Keratinocyte (primary cell): Measurements from ENCODE around the gene ECHDC1. TPM values are rescaled to one million over a fixed set of nuclear protein-coding genes. Genes with fewer than 3 reads are reported as not detected.
"Not testable (repeated sequence)": the region's sequence is repeated elsewhere in the genome, so short reads cannot be mapped to it uniquely, and the experiment has no call there.

Source experiments
- DNase-seq: peaks from one replicate; pipeline ENCODE4 v3.0.0-alpha.2; 2011; ENCODE audit warnings: low read depth, missing footprints, low spot score
- FAIRE-seq: peaks from 2 replicates; lab custom pipeline; 2011; peaks lifted over from hg19 to GRCh38; lab: Jason Lieb, UNC
- H2AFZ ChIP-seq: 2 replicates; pipeline ENCODE4 v1.6.0; 2012; ENCODE audit warnings: low read length, control low read depth, inconsistent platforms; ENCODE audit not compliant: control insufficient read depth
- H3K27ac ChIP-seq: 2 replicates; pipeline ENCODE4 v1.5.1; 2011; ENCODE audit warnings: low read length; ENCODE audit not compliant: control insufficient read depth, insufficient read depth
- H3K27me3 ChIP-seq: 3 replicates; pipeline ENCODE4 v1.6.0; 2011; ENCODE audit warnings: low read length; ENCODE audit not compliant: control insufficient read depth, insufficient read depth; ENCODE audit errors: extremely low read depth
- H3K36me3 ChIP-seq, 2 experiments: 2 replicates in 1 of 2; 3 replicates in 1 of 2; pipeline ENCODE4 v1.5.1; 2011; ENCODE audit warnings: low read length in 2 of 2, mild to moderate bottlenecking in 1 of 2; ENCODE audit not compliant: control insufficient read depth in 2 of 2, insufficient read depth in 2 of 2; ENCODE audit errors: extremely low read depth in 1 of 2
- H3K4me1 ChIP-seq: 3 replicates; pipeline ENCODE4 v1.5.1; 2011; ENCODE audit warnings: low read length; ENCODE audit not compliant: control insufficient read depth, insufficient read depth; ENCODE audit errors: extremely low read depth
- H3K4me2 ChIP-seq: 3 replicates; pipeline ENCODE4 v1.6.0; 2011; ENCODE audit warnings: low read depth, low read length; ENCODE audit not compliant: control insufficient read depth, insufficient read depth; ENCODE audit errors: extremely low read depth
- H3K4me3 ChIP-seq, 3 experiments: fragments of 200-600 bp in 1 of 3; sonication (generic) in 1 of 3; 2 replicates in 2 of 3; 3 replicates in 1 of 3; pipeline ENCODE4 v1.5.1; 2011 to 2016; ENCODE audit warnings: low read length in 3 of 3, mild to moderate bottlenecking in 3 of 3, control low read depth in 2 of 3, inconsistent platforms in 1 of 3, low read depth in 1 of 3, mixed read lengths in 1 of 3, mixed run types in 1 of 3, moderate library complexity in 1 of 3; ENCODE audit not compliant: control insufficient read depth in 2 of 3, insufficient read depth in 2 of 3; ENCODE audit errors: extremely low read depth in 1 of 3
- H3K79me2 ChIP-seq: 2 replicates; pipeline ENCODE4 v1.6.0; 2012; ENCODE audit warnings: low read length; ENCODE audit not compliant: control insufficient read depth, insufficient read depth
- H3K9ac ChIP-seq: 3 replicates; pipeline ENCODE4 v1.6.0; 2011; ENCODE audit warnings: low read length; ENCODE audit not compliant: control insufficient read depth, insufficient read depth; ENCODE audit errors: extremely low read depth
- H3K9me1 ChIP-seq: 3 replicates; pipeline ENCODE4 v1.6.0; 2011; ENCODE audit warnings: low read length; ENCODE audit not compliant: control insufficient read depth, insufficient read depth; ENCODE audit errors: extremely low read depth
- H3K9me3 ChIP-seq: 2 replicates; pipeline ENCODE4 v1.5.1; 2012; ENCODE audit warnings: low read depth, low read length; ENCODE audit not compliant: control insufficient read depth
- H4K20me1 ChIP-seq: 3 replicates; pipeline ENCODE4 v1.6.0; 2011; ENCODE audit warnings: low read length; ENCODE audit not compliant: control insufficient read depth, insufficient read depth; ENCODE audit errors: extremely low read depth
- EZH2 ChIP-seq: IDR thresholded peaks from one replicate; pipeline ENCODE4 v1.6.1; 2012; ENCODE audit warnings: inconsistent platforms, mild to moderate bottlenecking, low read length, moderate library complexity
- dilution Hi-C: fragments of 300-500 bp; cut with MboI; formaldehyde crosslinking; loops from one replicate; pipeline ENCODE4 v1.7.0; 2020; ENCODE audit warnings: low sequenced_read_pairs; ENCODE audit not compliant: extremely low pct_ligation_motif_present
- polyA plus RNA-seq, 5 experiments: library from polyadenylated mRNA; depleted of rRNA in 3 of 5; stranded (reverse) in 3 of 5; stranded (forward) in 1 of 5; unstranded in 1 of 5; fragments of >200 nt; gene quantifications; 1 replicate in 1 of 5; 2 replicates in 3 of 5; 3 replicates in 1 of 5; pipeline versions ENCODE4 v1.2.1 to v1.2.3, GENCODE V29; 2011 to 2012; ENCODE audit warnings: missing spikeins in 2 of 5, low read depth in 1 of 5, low replicate concordance in 1 of 5
- TF ChIP-seq, protein P1 (sequence below), 3 experiments: IDR thresholded peaks in 1 of 3; conservative IDR thresholded peaks in 1 of 3; optimal IDR thresholded peaks in 1 of 3; 2 replicates in 2 of 3; 3 replicates in 1 of 3; pipeline versions ENCODE3 to v1.5.1; 2011; ENCODE audit warnings: low read length in 3 of 3, mild to moderate bottlenecking in 3 of 3, moderate library complexity in 2 of 3, control low read depth in 1 of 3, inconsistent platforms in 1 of 3; ENCODE audit not compliant: insufficient read depth in 2 of 3; ENCODE audit errors: extremely low read depth in 1 of 3

The ECHDC1 gene
- polyA plus RNA-seq, 1 donor (not counting 4 experiments of a cell fraction or from before 2014, with no cell fraction given), result 56.9 TPM

DNA sequence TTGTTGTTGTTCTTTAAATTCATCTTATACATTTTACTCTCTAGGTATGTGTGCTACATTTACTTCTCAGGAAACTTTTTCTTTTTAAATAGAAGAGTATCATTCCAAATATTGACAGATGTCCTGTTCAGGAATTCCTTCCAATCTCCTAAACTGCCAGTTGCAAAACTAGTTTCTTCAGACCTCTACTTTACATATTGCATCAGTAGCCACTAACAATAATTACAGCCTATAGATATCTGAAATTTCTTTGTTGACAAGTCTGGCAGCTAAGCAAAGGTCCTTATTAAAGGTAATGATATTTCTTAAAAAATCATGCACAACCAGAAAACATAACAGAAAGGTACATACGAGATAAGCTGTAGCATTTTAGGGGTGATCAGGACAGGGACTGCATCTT is 4.5 kb downstream of the ECHDC1 start:
- Histone ChIP-seq H3K79me2 (peaks cover 91% of the 10 kb centered on the region), H3K9ac (no peak overlapping the region), H3K27ac (no peak overlapping the region), H2AFZ (no peak overlapping the region), H4K20me1 (no peaks in the 10 kb centered on the region), H3K36me3 (no peaks in the 10 kb centered on the region), H3K4me2 (no peak overlapping the region), H3K4me1 (peaks cover 15% of the 10 kb centered on the region), H3K9me1 (no peaks in the 10 kb centered on the region), H3K27me3 (no peaks in the 10 kb centered on the region), H3K4me3 (no peak overlapping the region), H3K9me3 (no peaks in the 10 kb centered on the region)
- FAIRE-seq, result no peak
- dilution Hi-C loops, result no loop called here
- TF ChIP-seq EZH2, result no peak
- TF ChIP-seq, protein P1, sequence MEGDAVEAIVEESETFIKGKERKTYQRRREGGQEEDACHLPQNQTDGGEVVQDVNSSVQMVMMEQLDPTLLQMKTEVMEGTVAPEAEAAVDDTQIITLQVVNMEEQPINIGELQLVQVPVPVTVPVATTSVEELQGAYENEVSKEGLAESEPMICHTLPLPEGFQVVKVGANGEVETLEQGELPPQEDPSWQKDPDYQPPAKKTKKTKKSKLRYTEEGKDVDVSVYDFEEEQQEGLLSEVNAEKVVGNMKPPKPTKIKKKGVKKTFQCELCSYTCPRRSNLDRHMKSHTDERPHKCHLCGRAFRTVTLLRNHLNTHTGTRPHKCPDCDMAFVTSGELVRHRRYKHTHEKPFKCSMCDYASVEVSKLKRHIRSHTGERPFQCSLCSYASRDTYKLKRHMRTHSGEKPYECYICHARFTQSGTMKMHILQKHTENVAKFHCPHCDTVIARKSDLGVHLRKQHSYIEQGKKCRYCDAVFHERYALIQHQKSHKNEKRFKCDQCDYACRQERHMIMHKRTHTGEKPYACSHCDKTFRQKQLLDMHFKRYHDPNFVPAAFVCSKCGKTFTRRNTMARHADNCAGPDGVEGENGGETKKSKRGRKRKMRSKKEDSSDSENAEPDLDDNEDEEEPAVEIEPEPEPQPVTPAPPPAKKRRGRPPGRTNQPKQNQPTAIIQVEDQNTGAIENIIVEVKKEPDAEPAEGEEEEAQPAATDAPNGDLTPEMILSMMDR (optimal IDR thresholded peaks at IDR 0.05 in 1 of 3, IDR thresholded peaks at IDR 0.05 in 1 of 3, conservative IDR thresholded peaks at IDR 0.05 in 1 of 3; ENCODE audit: extremely low read depth in 1 of 3, insufficient read depth in 2 of 3, low read length in 3 of 3), result no peak
- DNase-seq, result no peak

DNA sequence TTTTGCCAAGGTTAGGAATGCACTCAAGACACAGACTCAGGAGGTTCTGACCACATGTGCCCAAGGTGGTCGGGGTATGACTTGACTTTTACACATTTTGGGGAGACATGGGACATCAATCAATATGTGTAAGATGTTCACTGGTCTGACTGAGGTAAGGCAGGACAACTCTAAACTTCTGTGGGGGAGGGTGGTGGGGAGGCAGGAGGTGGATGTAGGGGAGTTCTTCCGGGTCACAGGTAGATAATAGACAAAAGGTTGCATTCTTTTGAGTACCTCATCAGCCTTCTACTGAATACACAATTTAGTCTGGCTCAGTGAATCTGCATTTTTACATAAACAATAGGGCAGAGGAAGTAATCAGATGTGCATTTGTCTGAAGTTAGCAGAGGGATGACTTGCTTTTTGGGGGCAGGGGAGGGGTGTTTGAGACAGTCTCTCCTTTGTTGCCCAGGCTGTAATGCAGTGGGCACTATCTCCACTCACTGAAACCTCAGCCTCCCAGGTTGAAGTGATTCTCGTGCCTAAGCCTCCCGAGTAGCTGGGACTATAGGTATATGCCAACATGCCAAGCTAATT is 10.9 kb downstream of the ECHDC1 start:
- H3K36me3 ChIP-seq, result peaks cover 0 to 4% of the 10 kb centered on the region in 2 experiments
- FAIRE-seq, result no peak
- H3K4me2 ChIP-seq, result no peak overlapping the region
- peaks cover 3% of the 10 kb centered on the region for H3K4me1 ChIP-seq
- H2AFZ ChIP-seq, result no peak overlapping the region
- peaks cover 37% of the 10 kb centered on the region for H3K79me2 ChIP-seq
- H3K27me3 ChIP-seq, result no peaks in the 10 kb centered on the region
- no peaks in the 10 kb centered on the region for H4K20me1 ChIP-seq
- DNase-seq, result no peak
- no peak overlapping the region for H3K4me3 ChIP-seq
- no peak overlapping the region for H3K9ac ChIP-seq
- H3K9me1 ChIP-seq, result no peaks in the 10 kb centered on the region
- no peaks in the 10 kb centered on the region for H3K9me3 ChIP-seq
- no peak for TF ChIP-seq EZH2
- TF ChIP-seq, protein P1 (optimal IDR thresholded peaks at IDR 0.05 in 1 of 3, IDR thresholded peaks at IDR 0.05 in 1 of 3, conservative IDR thresholded peaks at IDR 0.05 in 1 of 3; ENCODE audit: extremely low read depth in 1 of 3, insufficient read depth in 2 of 3, low read length in 3 of 3), result no peak
- no peak overlapping the region for H3K27ac ChIP-seq
- dilution Hi-C loops, result no loop called here

DNA sequence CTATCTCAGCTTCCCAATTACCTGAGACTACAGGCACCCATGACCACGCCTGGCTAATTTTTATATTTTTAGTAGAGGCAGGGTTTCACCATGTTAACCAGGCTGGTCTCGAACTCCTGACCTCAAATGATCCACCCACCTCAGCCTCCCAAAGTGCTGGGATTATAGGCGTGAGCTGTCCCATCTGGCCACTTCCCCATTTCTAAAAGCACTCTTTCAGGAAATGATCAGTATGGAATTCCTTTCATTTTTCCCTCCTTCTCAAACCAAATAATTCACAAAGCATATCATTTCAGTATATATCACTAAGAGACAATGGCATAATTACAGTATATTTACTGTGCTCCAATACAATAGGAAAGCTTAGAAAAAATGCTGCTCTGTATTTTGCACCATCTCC is 12.2 kb downstream of the ECHDC1 start:
- H3K27ac ChIP-seq, H3K36me3 ChIP-seq, H3K27me3 ChIP-seq, DNase-seq, H3K4me2 ChIP-seq, H3K9me3 ChIP-seq, H3K9me1 ChIP-seq, H3K4me1 ChIP-seq, H4K20me1 ChIP-seq, H3K4me3 ChIP-seq, H3K9ac ChIP-seq, FAIRE-seq, dilution Hi-C loops, H2AFZ ChIP-seq: not testable (repeated sequence)
- peaks cover 26% of the 10 kb centered on the region for H3K79me2 ChIP-seq
